BJ (cell line): ENCODE measurements around the gene PSMD8. TPM values are rescaled to one million over a fixed set of nuclear protein-coding genes. Genes with fewer than 3 reads are reported as not detected.
"Not testable (repeated sequence)": the region's sequence is repeated elsewhere in the genome, so short reads cannot be mapped to it uniquely, and the experiment has no call there.

Experiments
- CTCF ChIA-PET: fragments of 350-600 bp; formaldehyde crosslinking; extraction: SDS; loops from one replicate; lab custom pipeline; 2021; ENCODE audit warnings: antibody characterized with exemption, inconsistent platforms; lab: Yijun Ruan, JAX
- POLR2A ChIA-PET: fragments of 300-600 bp; sonication (Branson Sonifier 250); formaldehyde crosslinking; extraction: SDS; loops from one replicate; lab custom pipeline; 2021; ENCODE audit warnings: antibody characterized with exemption; lab: Charles Lee
- DNase-seq: peaks from one replicate; pipeline ENCODE4 v3.0.0-alpha.2; 2011; ENCODE audit warnings: low read depth
- H3K27me3 ChIP-seq: 2 replicates; pipeline ENCODE4 v1.6.0; 2011; ENCODE audit warnings: low read length; ENCODE audit not compliant: control insufficient read depth, insufficient read depth
- H3K36me3 ChIP-seq: 2 replicates; pipeline ENCODE4 v1.5.1; 2011; ENCODE audit warnings: low read length; ENCODE audit not compliant: control insufficient read depth, insufficient read depth
- H3K4me3 ChIP-seq: 2 replicates; pipeline ENCODE4 v1.5.1; 2011; ENCODE audit warnings: low read depth, mild to moderate bottlenecking, control low read depth, low read length
- polyA plus RNA-seq: library from polyadenylated mRNA; depleted of rRNA; stranded (reverse); fragments of >200 nt; gene quantifications from 2 replicates; pipeline ENCODE4 v1.2.3, GENCODE V29; 2011
- TF ChIP-seq, protein P1 (sequence below): IDR thresholded peaks from 2 replicates; pipeline ENCODE4 v1.5.1; 2011; ENCODE audit warnings: low read depth, mild to moderate bottlenecking, control low read depth, inconsistent platforms, low read length, moderate library complexity; ENCODE audit not compliant: insufficient read depth

Gene PSMD8
- polyA plus RNA-seq, 1 experiment = 662 TPM

DNA sequence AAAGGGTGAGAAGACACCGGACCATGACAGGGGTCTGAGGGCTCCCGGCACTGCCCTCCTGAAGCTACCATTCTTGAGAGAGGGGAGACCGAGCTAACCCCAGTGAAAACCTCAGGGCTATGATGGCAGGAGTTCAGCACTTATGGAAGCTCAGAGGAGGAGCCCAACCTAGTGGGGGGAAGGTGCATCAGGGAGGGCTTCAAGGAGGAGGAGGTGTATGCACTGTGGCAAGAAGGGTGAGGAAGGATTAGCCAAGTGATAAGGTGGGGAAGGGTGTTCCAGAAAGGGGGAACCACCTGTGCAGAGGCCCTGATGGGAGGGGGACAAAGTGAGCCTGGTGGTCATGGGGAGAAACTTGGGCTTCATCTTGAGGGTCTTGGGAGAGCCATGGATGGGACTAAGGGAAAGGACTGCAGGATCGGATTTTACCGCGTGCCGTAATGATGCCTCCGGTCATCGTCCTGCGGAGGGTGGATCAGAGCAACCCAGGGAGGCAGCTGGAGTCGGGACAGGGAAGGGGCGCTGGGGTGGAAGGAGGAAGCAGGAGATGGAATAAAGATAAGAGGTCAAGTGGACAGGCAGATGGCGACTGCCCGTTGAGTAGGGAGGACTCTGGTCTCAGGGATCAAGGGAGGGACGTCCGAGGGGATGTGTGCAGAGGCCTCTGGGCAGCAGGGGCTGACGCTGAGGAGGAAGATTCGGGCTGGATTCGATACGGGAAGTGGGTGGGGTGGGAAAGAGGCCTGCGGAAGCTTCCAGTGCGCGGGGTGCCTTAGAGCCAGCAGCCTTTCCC, 13.3 kb upstream of the PSMD8 start:
- H3K4me3 ChIP-seq = peak overlapping the region; percentile 54
- POLR2A ChIA-PET = no interaction called here
- TF ChIP-seq, protein P1, sequence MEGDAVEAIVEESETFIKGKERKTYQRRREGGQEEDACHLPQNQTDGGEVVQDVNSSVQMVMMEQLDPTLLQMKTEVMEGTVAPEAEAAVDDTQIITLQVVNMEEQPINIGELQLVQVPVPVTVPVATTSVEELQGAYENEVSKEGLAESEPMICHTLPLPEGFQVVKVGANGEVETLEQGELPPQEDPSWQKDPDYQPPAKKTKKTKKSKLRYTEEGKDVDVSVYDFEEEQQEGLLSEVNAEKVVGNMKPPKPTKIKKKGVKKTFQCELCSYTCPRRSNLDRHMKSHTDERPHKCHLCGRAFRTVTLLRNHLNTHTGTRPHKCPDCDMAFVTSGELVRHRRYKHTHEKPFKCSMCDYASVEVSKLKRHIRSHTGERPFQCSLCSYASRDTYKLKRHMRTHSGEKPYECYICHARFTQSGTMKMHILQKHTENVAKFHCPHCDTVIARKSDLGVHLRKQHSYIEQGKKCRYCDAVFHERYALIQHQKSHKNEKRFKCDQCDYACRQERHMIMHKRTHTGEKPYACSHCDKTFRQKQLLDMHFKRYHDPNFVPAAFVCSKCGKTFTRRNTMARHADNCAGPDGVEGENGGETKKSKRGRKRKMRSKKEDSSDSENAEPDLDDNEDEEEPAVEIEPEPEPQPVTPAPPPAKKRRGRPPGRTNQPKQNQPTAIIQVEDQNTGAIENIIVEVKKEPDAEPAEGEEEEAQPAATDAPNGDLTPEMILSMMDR = no peak
- no peaks in the 10 kb centered on the region for H3K36me3 ChIP-seq
- CTCF ChIA-PET = interaction anchor here (0.8 to 1.3 kb wide), 2 partner anchors 8 to 42 kb away, joined by 4 read pairs; partner anchors contain the start of gene FAM98C
- no peak for DNase-seq
- peaks cover 15% of the 10 kb centered on the region for H3K27me3 ChIP-seq

DNA sequence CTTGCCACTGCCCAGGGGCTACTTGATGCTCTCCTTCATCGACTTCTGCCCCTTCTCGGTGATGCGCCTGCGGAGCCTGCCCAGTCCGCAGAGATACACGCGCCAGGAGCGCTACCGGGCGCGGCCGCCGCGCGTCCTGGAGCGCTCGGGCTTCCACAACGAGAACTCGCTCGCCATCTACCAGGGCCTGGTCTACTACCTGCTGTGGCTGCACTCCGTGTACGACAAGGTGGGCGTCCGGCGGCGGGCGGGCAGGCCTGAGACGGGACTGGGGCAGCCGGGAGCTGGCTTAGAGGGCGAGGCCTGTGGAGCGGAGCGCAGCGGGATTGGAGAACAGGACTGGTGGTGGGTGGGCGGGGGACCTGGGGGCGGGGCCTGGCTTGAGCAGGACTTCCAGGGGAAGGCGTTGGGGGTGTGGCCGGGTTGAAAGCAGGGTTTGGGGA, 12.7 kb upstream of the PSMD8 start:
- Histone ChIP-seq H3K4me3 (peak overlapping the region; percentile 54), H3K36me3 (no peaks in the 10 kb centered on the region), H3K27me3 (peaks cover 15% of the 10 kb centered on the region)
- ChIA-PET CTCF (interaction anchor here (0.8 kb wide), 1 partner anchor 42 kb away, joined by 4 read pairs; the partner anchor contains the start of gene FAM98C), POLR2A (interaction anchor here (0.9 kb wide), 1 partner anchor 13 kb away, joined by 3 read pairs; the partner anchor contains the start of gene PSMD8)
- no peak for DNase-seq
- TF ChIP-seq, protein P1 = peak; percentile 35; the same call in 1 of the 2 replicates

DNA sequence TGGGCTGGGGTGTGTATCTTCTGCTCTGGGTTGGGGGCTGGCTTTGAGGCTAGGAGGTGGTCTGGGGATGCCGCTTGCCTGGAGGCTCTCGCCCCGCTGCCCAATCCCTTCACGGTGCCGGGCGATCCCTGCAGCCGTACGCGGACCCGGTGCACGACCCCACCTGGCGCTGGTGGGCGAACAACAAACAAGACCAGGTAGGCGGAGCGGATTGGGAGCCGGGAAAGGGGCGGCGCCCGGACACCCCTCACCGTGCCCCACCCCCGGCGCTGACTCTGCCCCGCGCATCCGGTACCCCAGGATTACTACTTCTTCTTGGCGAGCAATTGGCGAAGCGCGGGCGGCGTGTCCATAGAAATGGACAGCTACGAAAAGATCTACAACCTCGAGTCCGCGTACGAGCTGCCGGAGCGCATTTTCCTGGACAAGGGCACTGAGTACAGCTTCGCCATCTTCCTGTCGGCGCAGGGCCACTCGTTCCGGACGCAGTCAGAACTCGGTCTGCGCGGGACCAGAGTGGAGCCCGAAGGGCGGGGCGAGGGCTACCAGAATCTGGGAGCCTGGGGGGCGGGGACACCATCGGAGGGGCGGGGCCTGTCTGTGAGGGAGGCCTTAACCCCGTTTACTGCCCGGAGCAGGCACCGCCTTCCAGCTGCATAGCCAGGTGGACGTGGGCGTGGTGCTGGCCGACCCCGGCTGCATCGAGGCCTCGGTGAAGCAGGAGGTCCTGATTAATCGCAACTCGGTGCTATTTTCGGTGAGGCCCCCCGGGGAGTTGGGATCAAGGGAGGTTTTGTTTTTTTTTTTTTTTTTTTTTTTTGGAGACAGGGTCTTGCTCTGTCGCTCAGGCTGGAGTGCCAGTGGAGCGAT, 12.1 kb upstream of the PSMD8 start:
- no peak for DNase-seq
- TF ChIP-seq, protein P1 = no peak
- H3K27me3 ChIP-seq = peaks cover 12% of the 10 kb centered on the region
- POLR2A ChIA-PET = interaction anchor here (0.9 kb wide), 1 partner anchor 12 kb away, joined by 3 read pairs; the partner anchor contains the start of gene PSMD8
- CTCF ChIA-PET = no interaction called here
- H3K4me3 ChIP-seq = peak overlapping the region; percentile 54
- H3K36me3 ChIP-seq = no peaks in the 10 kb centered on the region

DNA sequence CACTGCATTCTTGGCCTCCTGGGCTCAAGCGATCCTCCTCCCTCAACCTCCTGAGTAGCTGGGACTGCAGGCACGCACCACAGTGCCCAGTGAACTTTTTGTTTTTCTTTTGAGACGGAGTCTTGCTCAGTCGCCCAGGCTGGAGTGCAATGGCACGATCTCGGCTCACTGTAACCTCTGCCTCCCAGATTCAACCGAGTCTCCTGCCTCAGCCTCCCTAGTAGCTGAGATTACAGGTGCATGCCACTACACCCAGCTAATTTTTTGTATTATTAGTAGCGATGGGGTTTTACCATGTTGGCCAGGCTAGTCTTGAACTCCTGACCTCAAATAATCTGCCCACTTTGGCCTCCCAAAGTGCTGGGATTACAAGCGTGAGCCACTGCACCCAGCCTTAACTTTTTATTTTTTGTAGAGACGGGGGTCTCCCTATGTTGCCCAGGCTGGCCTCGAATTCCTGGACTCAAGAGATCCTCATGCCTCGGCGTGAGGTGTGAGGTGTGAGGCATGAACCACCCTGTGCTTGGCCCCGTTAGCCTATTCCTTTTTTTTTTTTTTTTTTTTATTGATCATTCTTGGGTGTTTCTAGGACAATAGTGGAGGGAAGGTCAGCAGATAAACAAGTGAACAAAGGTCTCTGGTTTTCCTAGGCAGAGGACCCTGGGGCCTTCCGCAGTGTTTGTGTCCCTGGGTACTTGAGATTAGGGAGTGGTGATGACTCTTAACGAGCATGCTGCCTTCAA, 11.3 kb upstream of the PSMD8 start:
- peak overlapping the region; percentile 54 for H3K4me3 ChIP-seq
- CTCF ChIA-PET, POLR2A ChIA-PET, DNase-seq, H3K36me3 ChIP-seq: not testable (repeated sequence)
- peaks cover 11% of the 10 kb centered on the region for H3K27me3 ChIP-seq

DNA sequence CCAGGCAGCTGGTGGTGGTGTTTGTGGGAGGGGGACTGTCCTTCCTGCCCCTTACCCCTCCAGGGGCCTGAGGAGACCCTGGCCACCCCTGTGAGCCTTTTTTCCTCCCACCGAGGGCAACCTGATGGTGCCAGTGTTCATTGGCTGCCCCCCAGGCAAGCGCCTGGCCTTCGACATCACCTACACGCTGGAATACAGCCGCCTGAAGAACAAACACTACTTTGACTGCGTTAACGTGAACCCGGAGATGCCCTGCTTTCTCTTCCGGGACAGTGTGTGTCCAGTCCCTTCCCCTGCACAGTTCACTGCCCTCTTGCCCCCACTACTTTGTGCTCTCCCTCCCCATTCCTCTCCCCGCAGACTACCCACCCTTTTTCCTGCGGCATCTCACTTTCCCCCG, 7.3 kb upstream of the PSMD8 start:
- ChIA-PET POLR2A (no interaction called here), CTCF (interaction anchor here (1.5 kb wide), 1 partner anchor 123 kb away, joined by 3 read pairs; no protein-coding TSS in a partner anchor)
- H3K36me3 ChIP-seq = no peaks in the 10 kb centered on the region

More for the DNA sequence above, 7.3 kb upstream of the PSMD8 start:
- TF ChIP-seq, protein P1 = no peak
- DNase-seq = no peak
- Histone ChIP-seq H3K27me3 (peaks cover 3% of the 10 kb centered on the region), H3K4me3 (no peak overlapping the region)
